Nephron (organoid): ENCODE results near the gene CD274.
"Not testable (repeated sequence)": the region's sequence is repeated elsewhere in the genome, so short reads cannot be mapped to it uniquely, and the experiment has no call there.

Source experiments
- H3K27ac Mint-ChIP-seq, 3 experiments: 2 replicates each; pipeline ENCODE4 v1.8.0; 2020; ENCODE audit warnings: mixed read lengths in 3 of 3, mild to moderate bottlenecking in 2 of 3, moderate library complexity in 1 of 3
- H3K27me3 Mint-ChIP-seq: 2 replicates; pipeline ENCODE4 v1.8.0; 2021; ENCODE audit warnings: low read depth, mild to moderate bottlenecking, moderate library complexity, mixed read lengths
- H3K36me3 Mint-ChIP-seq: 2 replicates; pipeline ENCODE4 v1.8.0; 2020; ENCODE audit warnings: low read depth, mixed read lengths
- H3K4me1 Mint-ChIP-seq: 2 replicates; pipeline ENCODE4 v1.8.0; 2020; ENCODE audit warnings: mixed read lengths
- H3K4me3 Mint-ChIP-seq, 3 experiments: 2 replicates each; pipeline ENCODE4 v1.8.0; 2020; ENCODE audit warnings: mild to moderate bottlenecking in 3 of 3, mixed read lengths in 3 of 3, moderate library complexity in 2 of 3
- H3K9me3 Mint-ChIP-seq: 2 replicates; pipeline ENCODE4 v1.8.0; 2020; ENCODE audit warnings: mixed read lengths
- TF ChIP-seq, protein P1 (sequence below), 3 experiments: fragments of 200-600 bp; sonication (generic); IDR thresholded peaks; one replicate each; pipeline ENCODE4 v1.5.0; 2021; ENCODE audit warnings: antibody characterized with exemption in 3 of 3; ENCODE audit not compliant: unreplicated experiment in 3 of 3

CD274 gene

DNA sequence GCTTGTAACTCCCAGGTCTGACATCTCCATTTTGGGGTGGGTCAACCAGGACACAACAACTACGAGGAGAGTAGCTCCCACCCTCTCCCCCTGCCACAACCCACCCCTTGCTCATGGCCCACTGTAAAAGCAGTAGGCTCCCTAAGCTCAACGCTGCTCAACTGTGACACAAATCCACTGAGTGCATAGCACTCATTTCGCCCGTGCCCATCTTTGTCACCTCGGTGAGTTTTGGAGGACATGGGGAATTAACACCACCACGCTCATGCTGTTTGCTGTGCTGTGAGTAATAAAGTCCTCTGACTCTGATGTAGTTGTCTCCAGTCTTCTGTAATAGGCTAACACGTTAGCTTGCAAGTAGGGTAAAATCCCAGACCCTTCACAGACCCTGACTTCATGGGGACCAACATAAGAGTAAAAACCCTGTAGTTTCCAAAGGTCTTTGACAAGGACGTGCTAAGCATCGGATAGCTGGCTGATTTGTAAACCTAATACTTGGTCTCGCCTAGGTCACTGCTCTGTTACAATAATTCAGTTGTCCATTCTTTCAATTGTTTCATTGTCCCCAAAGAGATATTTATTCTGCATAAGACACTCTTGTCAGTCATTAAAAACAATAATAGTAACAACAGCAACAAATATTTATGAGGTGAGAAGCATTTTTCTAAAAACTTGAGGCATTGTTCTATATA lies 20.3 kb upstream of the CD274 start:
- peaks cover 46% of the 10 kb centered on the region for H3K36me3 Mint-ChIP-seq
- no peak overlapping the region for H3K4me3 Mint-ChIP-seq
- TF ChIP-seq, protein P1, sequence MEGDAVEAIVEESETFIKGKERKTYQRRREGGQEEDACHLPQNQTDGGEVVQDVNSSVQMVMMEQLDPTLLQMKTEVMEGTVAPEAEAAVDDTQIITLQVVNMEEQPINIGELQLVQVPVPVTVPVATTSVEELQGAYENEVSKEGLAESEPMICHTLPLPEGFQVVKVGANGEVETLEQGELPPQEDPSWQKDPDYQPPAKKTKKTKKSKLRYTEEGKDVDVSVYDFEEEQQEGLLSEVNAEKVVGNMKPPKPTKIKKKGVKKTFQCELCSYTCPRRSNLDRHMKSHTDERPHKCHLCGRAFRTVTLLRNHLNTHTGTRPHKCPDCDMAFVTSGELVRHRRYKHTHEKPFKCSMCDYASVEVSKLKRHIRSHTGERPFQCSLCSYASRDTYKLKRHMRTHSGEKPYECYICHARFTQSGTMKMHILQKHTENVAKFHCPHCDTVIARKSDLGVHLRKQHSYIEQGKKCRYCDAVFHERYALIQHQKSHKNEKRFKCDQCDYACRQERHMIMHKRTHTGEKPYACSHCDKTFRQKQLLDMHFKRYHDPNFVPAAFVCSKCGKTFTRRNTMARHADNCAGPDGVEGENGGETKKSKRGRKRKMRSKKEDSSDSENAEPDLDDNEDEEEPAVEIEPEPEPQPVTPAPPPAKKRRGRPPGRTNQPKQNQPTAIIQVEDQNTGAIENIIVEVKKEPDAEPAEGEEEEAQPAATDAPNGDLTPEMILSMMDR (IDR thresholded peaks at IDR 0.05; ENCODE audit: unreplicated experiment in 3 of 3), result no peak
- no peaks in the 10 kb centered on the region for H3K27me3 Mint-ChIP-seq
- peaks cover under 1% of the 10 kb centered on the region for H3K9me3 Mint-ChIP-seq
- no peak overlapping the region for H3K27ac Mint-ChIP-seq
- H3K4me1 Mint-ChIP-seq, result no peaks in the 10 kb centered on the region

DNA sequence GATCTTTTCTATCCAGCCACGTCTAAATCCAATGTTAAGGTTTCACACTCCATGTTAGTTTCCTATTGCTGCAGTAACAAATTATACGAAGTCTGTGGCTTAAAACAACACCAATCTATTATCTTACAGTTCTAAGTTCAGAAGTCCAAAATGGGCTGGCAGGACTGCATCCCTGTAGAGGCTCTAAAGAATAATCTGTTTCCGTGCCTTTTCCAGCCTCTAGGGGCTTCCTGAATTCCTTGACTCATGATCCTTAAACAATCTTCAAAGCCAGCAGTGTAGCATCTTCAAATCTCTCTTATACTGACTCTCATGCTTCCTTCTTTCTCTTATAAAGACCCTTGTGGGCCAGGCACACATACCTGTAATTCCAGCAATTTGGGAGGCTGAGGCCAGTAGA lies 19.4 kb upstream of the CD274 start:
- H3K27ac Mint-ChIP-seq, result no peak overlapping the region
- no peaks in the 10 kb centered on the region for H3K27me3 Mint-ChIP-seq
- H3K9me3 Mint-ChIP-seq, result peaks cover 5% of the 10 kb centered on the region
- H3K4me1 Mint-ChIP-seq, result no peaks in the 10 kb centered on the region
- H3K4me3 Mint-ChIP-seq, result no peak overlapping the region
- H3K36me3 Mint-ChIP-seq, result peaks cover 55% of the 10 kb centered on the region
- TF ChIP-seq, protein P1 (IDR thresholded peaks at IDR 0.05; ENCODE audit: unreplicated experiment in 3 of 3), result no peak

DNA sequence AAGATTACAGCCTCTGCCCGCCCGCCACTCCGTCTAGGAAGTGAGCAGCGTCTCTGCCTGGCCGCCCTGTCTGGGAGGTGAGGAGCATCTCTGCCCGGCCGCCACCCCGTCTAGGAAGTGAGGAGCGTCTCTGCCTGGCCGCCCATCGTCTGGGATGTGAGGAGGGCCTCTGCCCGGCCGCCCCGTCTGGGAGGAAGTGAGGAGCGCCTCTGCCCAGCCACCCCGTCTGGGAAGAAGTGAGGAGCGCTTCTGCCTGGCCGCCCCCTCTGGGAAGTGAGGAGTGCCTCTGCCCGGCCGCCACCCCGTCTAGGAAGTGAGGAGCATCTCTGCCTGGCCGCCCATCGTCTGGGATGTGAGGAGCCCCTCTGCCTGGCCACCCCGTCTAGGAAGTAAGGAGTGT lies 17.5 kb upstream of the CD274 start:
- peaks cover 15% of the 10 kb centered on the region for H3K4me1 Mint-ChIP-seq
- peaks cover 14% of the 10 kb centered on the region for H3K9me3 Mint-ChIP-seq
- H3K4me3 Mint-ChIP-seq, H3K27ac Mint-ChIP-seq, H3K27me3 Mint-ChIP-seq: not testable (repeated sequence)
- peaks cover 71% of the 10 kb centered on the region for H3K36me3 Mint-ChIP-seq

DNA sequence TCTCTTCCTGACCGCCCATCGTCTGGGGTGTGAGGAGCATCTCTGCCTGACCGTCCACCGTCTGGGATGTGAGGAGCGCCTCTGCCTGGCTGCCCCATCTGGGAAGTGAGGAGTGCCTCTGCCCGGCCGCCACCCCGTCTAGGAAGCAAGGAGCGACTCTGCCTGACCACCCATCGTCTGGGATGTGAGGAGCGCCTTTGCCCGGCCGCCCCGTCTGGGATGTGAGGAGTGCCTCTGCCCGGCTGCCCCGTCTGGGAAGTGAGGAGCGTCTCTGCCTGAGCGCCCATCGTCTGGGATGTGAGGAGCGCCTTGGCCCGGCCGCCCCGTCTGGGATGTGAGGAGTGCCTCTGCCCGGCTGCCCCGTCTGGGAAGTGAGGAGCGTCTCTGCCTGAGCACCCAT lies 17.0 kb upstream of the CD274 start:
- H3K27ac Mint-ChIP-seq, H3K4me3 Mint-ChIP-seq, H3K27me3 Mint-ChIP-seq: not testable (repeated sequence)
- peaks cover 71% of the 10 kb centered on the region for H3K36me3 Mint-ChIP-seq
- H3K9me3 Mint-ChIP-seq, result peaks cover 14% of the 10 kb centered on the region
- H3K4me1 Mint-ChIP-seq, result peaks cover 18% of the 10 kb centered on the region

DNA sequence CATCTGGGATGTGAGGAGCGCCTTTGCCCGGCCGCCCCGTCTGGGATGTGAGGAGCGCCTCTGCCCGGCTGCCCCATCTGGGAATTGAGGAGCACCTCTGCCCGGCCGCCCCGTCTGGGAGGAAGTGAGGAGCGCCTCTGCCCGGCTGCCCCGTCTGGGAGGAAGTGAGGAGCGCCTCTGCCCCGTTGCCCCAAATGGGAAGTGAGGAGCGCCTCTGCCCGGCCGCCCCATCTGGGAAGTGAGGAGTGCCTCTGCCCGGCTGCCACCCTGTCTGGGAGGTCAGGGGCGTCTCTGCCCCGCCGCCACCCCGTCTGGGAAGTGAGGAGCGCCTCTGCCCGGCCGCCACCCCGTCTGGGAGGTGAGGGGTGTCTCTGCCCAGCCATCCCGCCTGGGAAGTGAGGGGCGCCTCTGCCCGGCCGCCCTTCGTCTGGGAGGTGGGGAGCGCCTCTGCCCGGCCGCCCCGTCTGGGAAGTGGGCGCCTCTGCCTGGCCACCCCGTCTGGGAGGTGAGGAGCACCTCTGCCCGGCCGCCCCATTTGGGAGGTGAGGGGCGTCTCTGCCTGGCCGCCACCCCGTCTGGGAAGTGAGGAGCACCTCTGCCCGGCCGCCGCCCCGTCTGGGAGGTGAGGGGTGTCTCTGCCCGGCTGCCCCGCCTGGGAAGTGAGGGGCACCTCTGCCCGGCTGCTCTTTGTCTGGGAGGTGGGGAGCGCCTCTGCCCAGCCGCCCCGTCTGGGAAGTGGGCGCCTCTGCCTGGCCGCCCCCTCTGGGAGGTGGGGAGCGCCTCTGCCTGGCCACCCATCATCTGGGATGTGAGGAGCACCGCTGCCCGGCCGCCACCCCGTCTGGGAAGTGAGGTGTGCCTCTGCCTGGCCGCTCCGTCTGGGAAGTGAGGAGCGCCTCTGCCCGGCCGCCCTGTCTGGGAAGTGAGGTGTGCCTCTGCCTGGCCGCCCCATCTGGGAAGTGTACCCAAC lies 16.2 kb upstream of the CD274 start:
- Mint-ChIP-seq H3K4me1 (peaks cover 18% of the 10 kb centered on the region), H3K9me3 (peaks cover 14% of the 10 kb centered on the region), H3K36me3 (peaks cover 69% of the 10 kb centered on the region)
- H3K27me3 Mint-ChIP-seq, H3K4me3 Mint-ChIP-seq, H3K27ac Mint-ChIP-seq: not testable (repeated sequence)

DNA sequence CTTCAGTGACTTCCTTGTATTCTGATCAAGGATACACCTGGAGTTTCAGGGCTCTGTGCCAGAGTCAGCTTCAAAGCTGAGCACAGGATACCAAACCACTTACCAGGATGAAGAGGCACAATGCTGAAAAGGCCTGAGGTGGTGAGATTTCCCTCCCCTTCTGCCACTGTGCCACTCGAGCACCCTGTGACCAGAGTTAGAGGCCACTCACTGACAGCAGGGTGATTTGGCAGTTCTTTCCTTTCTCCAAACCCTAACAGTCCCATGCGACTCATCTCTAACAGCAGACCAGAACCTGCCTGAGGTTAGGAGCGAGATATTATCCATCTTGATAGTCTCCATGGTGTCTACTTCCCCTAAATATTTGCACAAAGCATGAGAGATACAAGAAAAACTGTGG lies 14.4 kb upstream of the CD274 start:
- peaks cover 14% of the 10 kb centered on the region for H3K9me3 Mint-ChIP-seq
- H3K27ac Mint-ChIP-seq, result peak overlapping the region in 2 of 3 experiments; percentile 96 to 99
- TF ChIP-seq, protein P1 (IDR thresholded peaks at IDR 0.05; ENCODE audit: unreplicated experiment in 3 of 3), result no peak
- peaks cover 7% of the 10 kb centered on the region for H3K27me3 Mint-ChIP-seq
- H3K36me3 Mint-ChIP-seq, result peaks cover 56% of the 10 kb centered on the region
- peaks cover 18% of the 10 kb centered on the region for H3K4me1 Mint-ChIP-seq
- peak overlapping the region; percentile 25 to 97 (median 95) for H3K4me3 Mint-ChIP-seq

DNA sequence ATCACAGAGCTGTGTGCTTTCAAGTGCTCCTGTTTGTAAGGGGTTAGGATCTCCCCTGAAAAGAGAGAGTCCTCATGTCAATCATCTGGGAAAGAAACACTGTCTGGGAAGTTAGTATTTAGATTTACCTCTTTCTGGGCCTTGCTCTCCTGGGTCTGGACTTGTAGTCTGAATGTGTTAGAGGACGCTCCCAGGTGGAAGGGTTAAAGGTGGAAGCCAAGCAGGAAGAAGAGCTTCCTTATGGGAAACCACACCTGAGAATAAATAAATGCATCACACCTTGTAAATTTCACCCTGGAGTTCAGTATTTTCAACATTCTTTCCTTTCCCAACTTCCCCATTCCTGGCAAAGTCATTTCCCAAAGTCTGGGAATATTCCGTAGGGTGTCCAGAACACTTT lies 13.9 kb upstream of the CD274 start:
- Mint-ChIP-seq H3K27ac (peak overlapping the region; percentile 95 to 99 (median 96)), H3K9me3 (peaks cover 14% of the 10 kb centered on the region), H3K4me3 (peak overlapping the region; percentile 95 to 97 (median 95)), H3K36me3 (peaks cover 53% of the 10 kb centered on the region), H3K27me3 (peaks cover 7% of the 10 kb centered on the region), H3K4me1 (peaks cover 18% of the 10 kb centered on the region)
- TF ChIP-seq, protein P1 (IDR thresholded peaks at IDR 0.05; ENCODE audit: unreplicated experiment in 3 of 3), result no peak
